ENCODE results near the gene SCN4A.
"Not testable (repeated sequence)": the region's sequence is repeated elsewhere in the genome, so short reads cannot be mapped to it uniquely, and the experiment has no call there.

SCN4A gene

GRCh38 chr17:63972796-63973195, at the start of gene SCN4A:
Gene SCN4A (minus strand): TSS chr17:63972918. CDS start chr17:63972841, 77 bp downstream.
- DNase-seq (ENCODE audit: insufficient read length, low spot score): no peak
- FAIRE-seq: no peak

GRCh38 chr17:64020056-64020766, 47.5 kb upstream of the SCN4A start, which contains the start of gene ICAM2:
Gene ICAM2 (minus strand): TSS chr17:64020633. CDS start chr17:64006691, 13,942 bp downstream.
- DNase-seq (ENCODE audit: insufficient read length, low spot score): no peak
- no peak for FAIRE-seq

GRCh38 chr17:64019551-64019961, 46.8 kb upstream of the SCN4A start:
- not testable (repeated sequence) for DNase-seq (ENCODE audit: insufficient read length, low spot score); FAIRE-seq

GRCh38 chr17:64017381-64017980, 44.8 kb upstream of the SCN4A start:
- no peak for DNase-seq (ENCODE audit: insufficient read length, low spot score)
- no peak for FAIRE-seq

- FAIRE-seq (no peak), DNase-seq (ENCODE audit: insufficient read length, low spot score) (no peak)
Observed at GRCh38 chr17:64016974-64017373, 44.3 kb upstream of the SCN4A start.

GRCh38 chr17:64016231-64016784, 43.6 kb upstream of the SCN4A start:
- FAIRE-seq: no peak

GRCh38 chr17:64015447-64015846, 42.7 kb upstream of the SCN4A start:
- DNase-seq (ENCODE audit: insufficient read length, low spot score) (no peak), FAIRE-seq (no peak)

More at GRCh38 chr17:64016231-64016784, 43.6 kb upstream of the SCN4A start:
- DNase-seq (ENCODE audit: insufficient read length, low spot score): no peak

- FAIRE-seq (no peak), DNase-seq (ENCODE audit: insufficient read length, low spot score) (no peak)
Observed at GRCh38 chr17:64009571-64010402, 37.1 kb upstream of the SCN4A start.

- DNase-seq (ENCODE audit: insufficient read length, low spot score): no peak
- peak; percentile 58 for FAIRE-seq
Observed at GRCh38 chr17:64008830-64009229, 36.1 kb upstream of the SCN4A start.

GRCh38 chr17:64008346-64008745, 35.6 kb upstream of the SCN4A start:
- DNase-seq (ENCODE audit: insufficient read length, low spot score) (no peak), FAIRE-seq (no peak)

GRCh38 chr17:64007838-64008282, 35.1 kb upstream of the SCN4A start:
- DNase-seq (ENCODE audit: insufficient read length, low spot score): no peak
- FAIRE-seq: peak; percentile 69

GRCh38 chr17:64007089-64007837, 34.5 kb upstream of the SCN4A start:
- not testable (repeated sequence) for DNase-seq (ENCODE audit: insufficient read length, low spot score); FAIRE-seq

GRCh38 chr17:64006361-64007088, 33.8 kb upstream of the SCN4A start:
- peak; percentile 57 for FAIRE-seq
- DNase-seq (ENCODE audit: insufficient read length, low spot score): no peak

- FAIRE-seq (no peak), DNase-seq (ENCODE audit: insufficient read length, low spot score) (peak; percentile 53)
Observed at GRCh38 chr17:64005734-64006167, 33.0 kb upstream of the SCN4A start.

- DNase-seq (ENCODE audit: insufficient read length, low spot score): no peak
Observed at GRCh38 chr17:64004903-64005733, 32.4 kb upstream of the SCN4A start.

GRCh38 chr17:64004218-64004770, 31.6 kb upstream of the SCN4A start:
- DNase-seq (ENCODE audit: insufficient read length, low spot score) (no peak), FAIRE-seq (no peak)

More at GRCh38 chr17:64004903-64005733, 32.4 kb upstream of the SCN4A start:
- no peak for FAIRE-seq

- DNase-seq (ENCODE audit: insufficient read length, low spot score) (no peak), FAIRE-seq (peak; percentile 79)
Observed at GRCh38 chr17:64003526-64004121, 30.9 kb upstream of the SCN4A start.
